NCI-H345 treated with DMSO at 0.1 percent for 48 hours (cell line): Measurements from ENCODE around the gene AGAP1.

Experiments
- DNase-seq: peaks from one replicate; lab custom pipeline; 2025; ENCODE audit not compliant: unreplicated experiment; lab: John Stamatoyannopoulos, UW

AGAP1 gene

GRCh38 chr2:235970204-235971040, 476.6 kb downstream of the AGAP1 start:
- DNase-seq: no peak

GRCh38 chr2:235976516-235976915, 482.7 kb downstream of the AGAP1 start:
- no peak for DNase-seq

GRCh38 chr2:235976956-235977355, 483.1 kb downstream of the AGAP1 start:
- DNase-seq: no peak

- no peak for DNase-seq
These were observed 483.6 kb downstream of the AGAP1 start for GRCh38 chr2:235977445-235977844.

GRCh38 chr2:235978022-235978421, 484.2 kb downstream of the AGAP1 start:
- DNase-seq: no peak

- no peak for DNase-seq
These were observed 485.2 kb downstream of the AGAP1 start for GRCh38 chr2:235979037-235979436.

GRCh38 chr2:235979753-235980435, 486.1 kb downstream of the AGAP1 start:
- peak; percentile 95 for DNase-seq

- no peak for DNase-seq
These were observed 487.8 kb downstream of the AGAP1 start for GRCh38 chr2:235981631-235982030.

- DNase-seq: no peak
These were observed 489.2 kb downstream of the AGAP1 start for GRCh38 chr2:235983016-235983415.

GRCh38 chr2:235984552-235984951, 490.7 kb downstream of the AGAP1 start:
- no peak for DNase-seq

GRCh38 chr2:235986361-235986760, 492.5 kb downstream of the AGAP1 start:
- DNase-seq: no peak

GRCh38 chr2:235988271-235989015, 494.6 kb downstream of the AGAP1 start:
- DNase-seq: no peak

- no peak for DNase-seq
These were observed 495.7 kb downstream of the AGAP1 start for GRCh38 chr2:235989591-235989990.

- no peak for DNase-seq
These were observed 496.5 kb downstream of the AGAP1 start for GRCh38 chr2:235990344-235990743.

GRCh38 chr2:235992024-235992423, 498.2 kb downstream of the AGAP1 start:
- no peak for DNase-seq

GRCh38 chr2:235996419-235996818, 502.6 kb downstream of the AGAP1 start:
- DNase-seq: no peak

- no peak for DNase-seq
These were observed 505.2 kb downstream of the AGAP1 start for GRCh38 chr2:235999011-235999410.

GRCh38 chr2:236001166-236001828, 507.5 kb downstream of the AGAP1 start:
- no peak for DNase-seq

- no peak for DNase-seq
These were observed 508.0 kb downstream of the AGAP1 start for GRCh38 chr2:236001854-236002253.

- DNase-seq: no peak
These were observed 514.2 kb downstream of the AGAP1 start for GRCh38 chr2:236008006-236008405.

- no peak for DNase-seq
These were observed 515.0 kb downstream of the AGAP1 start for GRCh38 chr2:236008857-236009256.
